ENCODE data around the gene TRMT6.

Gene TRMT6

DNA sequence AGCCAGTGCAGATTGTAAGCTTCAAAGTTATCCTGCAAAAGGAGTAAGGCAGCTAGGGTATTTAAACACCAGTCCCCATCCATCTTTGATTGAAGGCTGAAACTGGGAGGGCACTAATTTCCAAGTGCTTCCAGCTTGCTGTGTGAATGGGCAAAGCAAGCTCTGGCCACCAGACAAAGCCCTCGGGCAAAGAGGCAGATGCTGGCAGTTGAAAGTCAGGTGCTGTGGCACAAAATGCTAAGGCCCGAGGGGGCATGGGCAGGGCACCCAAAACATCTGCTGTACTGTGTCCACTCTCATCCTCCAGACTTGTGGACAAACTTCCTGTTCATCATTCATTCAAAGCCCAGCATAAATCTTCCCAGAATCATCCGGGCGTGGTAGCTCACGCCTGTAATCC lies 62.9 kb downstream of the TRMT6 start:
- Histone ChIP-seq H3K4me1 (no peaks in the 10 kb centered on the region), H3K36me3 (no peaks in the 10 kb centered on the region), H3K4me3 (no peak overlapping the region), H3K27me3 (peaks cover 0 to 3% of the 10 kb centered on the region in 2 donors), H3K27ac (no peak overlapping the region), H3K9me3 (no peaks in the 10 kb centered on the region)
- TF ChIP-seq, protein P1, sequence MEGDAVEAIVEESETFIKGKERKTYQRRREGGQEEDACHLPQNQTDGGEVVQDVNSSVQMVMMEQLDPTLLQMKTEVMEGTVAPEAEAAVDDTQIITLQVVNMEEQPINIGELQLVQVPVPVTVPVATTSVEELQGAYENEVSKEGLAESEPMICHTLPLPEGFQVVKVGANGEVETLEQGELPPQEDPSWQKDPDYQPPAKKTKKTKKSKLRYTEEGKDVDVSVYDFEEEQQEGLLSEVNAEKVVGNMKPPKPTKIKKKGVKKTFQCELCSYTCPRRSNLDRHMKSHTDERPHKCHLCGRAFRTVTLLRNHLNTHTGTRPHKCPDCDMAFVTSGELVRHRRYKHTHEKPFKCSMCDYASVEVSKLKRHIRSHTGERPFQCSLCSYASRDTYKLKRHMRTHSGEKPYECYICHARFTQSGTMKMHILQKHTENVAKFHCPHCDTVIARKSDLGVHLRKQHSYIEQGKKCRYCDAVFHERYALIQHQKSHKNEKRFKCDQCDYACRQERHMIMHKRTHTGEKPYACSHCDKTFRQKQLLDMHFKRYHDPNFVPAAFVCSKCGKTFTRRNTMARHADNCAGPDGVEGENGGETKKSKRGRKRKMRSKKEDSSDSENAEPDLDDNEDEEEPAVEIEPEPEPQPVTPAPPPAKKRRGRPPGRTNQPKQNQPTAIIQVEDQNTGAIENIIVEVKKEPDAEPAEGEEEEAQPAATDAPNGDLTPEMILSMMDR (IDR thresholded peaks at IDR 0.05) = no peak
- no peak for DNase-seq
- intact Hi-C loops (cut with DNase I; ENCODE audit: low total_unique reads) = loop anchor here (10.0 kb wide), 1 partner anchor 757 kb away; no protein-coding TSS in a partner anchor
